ENCODE results near the gene NAALADL2.

NAALADL2 gene

DNA sequence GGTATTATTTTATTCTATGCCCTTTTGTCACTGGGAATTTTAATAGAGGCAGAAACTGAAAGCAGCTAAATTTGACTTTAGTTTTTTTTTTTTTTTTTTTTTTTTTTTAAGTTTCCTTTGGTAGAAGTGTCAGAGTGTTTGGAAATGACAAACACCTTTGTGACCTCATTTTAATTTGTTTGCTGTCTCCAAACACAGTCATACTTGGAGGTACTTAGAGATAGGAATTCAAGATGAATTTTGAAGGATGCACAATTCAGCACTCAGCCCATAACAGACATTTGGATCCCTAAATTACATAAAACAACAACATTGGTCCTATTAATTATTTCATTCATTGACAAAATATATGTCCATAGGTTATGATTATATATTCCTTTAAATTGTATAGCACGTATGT lies 43.4 kb upstream of the NAALADL2 start:
- TF ChIP-seq, protein P1, sequence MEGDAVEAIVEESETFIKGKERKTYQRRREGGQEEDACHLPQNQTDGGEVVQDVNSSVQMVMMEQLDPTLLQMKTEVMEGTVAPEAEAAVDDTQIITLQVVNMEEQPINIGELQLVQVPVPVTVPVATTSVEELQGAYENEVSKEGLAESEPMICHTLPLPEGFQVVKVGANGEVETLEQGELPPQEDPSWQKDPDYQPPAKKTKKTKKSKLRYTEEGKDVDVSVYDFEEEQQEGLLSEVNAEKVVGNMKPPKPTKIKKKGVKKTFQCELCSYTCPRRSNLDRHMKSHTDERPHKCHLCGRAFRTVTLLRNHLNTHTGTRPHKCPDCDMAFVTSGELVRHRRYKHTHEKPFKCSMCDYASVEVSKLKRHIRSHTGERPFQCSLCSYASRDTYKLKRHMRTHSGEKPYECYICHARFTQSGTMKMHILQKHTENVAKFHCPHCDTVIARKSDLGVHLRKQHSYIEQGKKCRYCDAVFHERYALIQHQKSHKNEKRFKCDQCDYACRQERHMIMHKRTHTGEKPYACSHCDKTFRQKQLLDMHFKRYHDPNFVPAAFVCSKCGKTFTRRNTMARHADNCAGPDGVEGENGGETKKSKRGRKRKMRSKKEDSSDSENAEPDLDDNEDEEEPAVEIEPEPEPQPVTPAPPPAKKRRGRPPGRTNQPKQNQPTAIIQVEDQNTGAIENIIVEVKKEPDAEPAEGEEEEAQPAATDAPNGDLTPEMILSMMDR (IDR thresholded peaks at IDR 0.05; ENCODE audit: borderline replicate concordance, extremely low read depth, low read length, poor library complexity, severe bottlenecking): no peak
- TF ChIP-seq EZH2 (IDR thresholded peaks at IDR 0.05; ENCODE audit: borderline replicate concordance, low read depth, low read length, severe bottlenecking): no peak
- no peak overlapping the region for H3K4me2 ChIP-seq (ENCODE audit: insufficient read depth, low read length)
- no peaks in the 10 kb centered on the region for H4K20me1 ChIP-seq (ENCODE audit: insufficient read depth, low read length)
- H2AFZ ChIP-seq (ENCODE audit: low read depth, low read length): no peak overlapping the region
- no peaks in the 10 kb centered on the region for H3K79me2 ChIP-seq (ENCODE audit: insufficient read depth, low read length)
- DNase-seq: no peak
- H3K27me3 ChIP-seq (ENCODE audit: insufficient read depth, low read length, poor library complexity): no peaks in the 10 kb centered on the region
- no peak overlapping the region for H3K27ac ChIP-seq (ENCODE audit: low read length)
- H3K4me3 ChIP-seq (ENCODE audit: low read depth in 1 of 2, low read length in 2 of 2): no peak overlapping the region
- H3K9me3 ChIP-seq (ENCODE audit: insufficient read depth, low read length, severe bottlenecking): no peaks in the 10 kb centered on the region
- H3K36me3 ChIP-seq (ENCODE audit: insufficient read depth, low read length): no peaks in the 10 kb centered on the region
- no peaks in the 10 kb centered on the region for H3K4me1 ChIP-seq (ENCODE audit: insufficient read depth, low read length)
- no peak for ATAC-seq (ENCODE audit: insufficient read depth, low read depth)
- no peak overlapping the region for H3K9ac ChIP-seq (ENCODE audit: low read depth, low read length)

DNA sequence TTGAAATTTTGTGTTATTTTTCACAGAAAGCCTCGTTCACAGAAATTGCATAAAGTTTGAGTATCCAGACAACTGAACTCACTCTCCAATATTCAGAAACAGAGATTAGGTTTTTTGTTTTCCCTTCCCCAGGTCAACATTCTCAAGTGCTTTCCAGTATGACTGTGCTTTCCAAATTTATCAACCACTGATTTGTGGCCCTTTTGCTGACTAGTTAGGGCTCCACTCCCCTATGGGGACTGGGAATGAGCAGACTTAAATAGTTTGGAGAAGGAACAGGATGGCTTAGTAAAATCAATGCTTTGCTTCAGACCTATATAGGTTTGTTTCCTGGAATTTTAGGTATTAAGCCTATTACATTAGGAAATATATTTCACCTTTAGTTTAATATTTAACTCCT lies 38.2 kb upstream of the NAALADL2 start:
- Histone ChIP-seq H3K27me3 (ENCODE audit: insufficient read depth, low read length, poor library complexity) (no peaks in the 10 kb centered on the region), H3K4me3 (ENCODE audit: low read depth in 1 of 2, low read length in 2 of 2) (no peak overlapping the region), H3K36me3 (ENCODE audit: insufficient read depth, low read length) (no peaks in the 10 kb centered on the region), H3K4me1 (ENCODE audit: insufficient read depth, low read length) (no peaks in the 10 kb centered on the region), H3K79me2 (ENCODE audit: insufficient read depth, low read length) (no peaks in the 10 kb centered on the region), H4K20me1 (ENCODE audit: insufficient read depth, low read length) (no peaks in the 10 kb centered on the region), H2AFZ (ENCODE audit: low read depth, low read length) (no peak overlapping the region), H3K4me2 (ENCODE audit: insufficient read depth, low read length) (no peak overlapping the region), H3K9ac (ENCODE audit: low read depth, low read length) (no peak overlapping the region), H3K27ac (ENCODE audit: low read length) (no peak overlapping the region), H3K9me3 (ENCODE audit: insufficient read depth, low read length, severe bottlenecking) (no peaks in the 10 kb centered on the region)
- DNase-seq (no peak), ATAC-seq (ENCODE audit: insufficient read depth, low read depth) (no peak)
- TF ChIP-seq, protein P1 (IDR thresholded peaks at IDR 0.05; ENCODE audit: borderline replicate concordance, extremely low read depth, low read length, poor library complexity, severe bottlenecking): no peak
- TF ChIP-seq EZH2 (IDR thresholded peaks at IDR 0.05; ENCODE audit: borderline replicate concordance, low read depth, low read length, severe bottlenecking): no peak

DNA sequence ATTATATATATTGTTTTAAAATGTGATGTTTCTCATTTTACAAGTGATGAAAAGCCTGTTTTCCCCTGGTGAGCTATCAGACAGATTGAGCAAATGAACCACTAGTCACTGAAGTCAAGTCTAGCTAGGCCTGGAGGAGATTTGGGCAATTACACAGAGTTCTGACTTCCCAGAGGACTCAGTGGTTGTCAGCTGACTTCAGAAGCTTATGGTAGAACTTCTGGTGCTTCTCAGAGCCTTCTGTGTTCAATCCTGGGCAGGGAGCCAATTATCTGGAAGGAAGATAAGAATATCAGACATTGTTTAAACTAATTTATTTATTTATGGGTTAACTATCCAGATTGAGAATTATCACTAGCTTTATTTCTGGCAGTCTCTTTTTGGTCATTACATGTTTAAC lies 37.7 kb upstream of the NAALADL2 start:
- no peaks in the 10 kb centered on the region for H3K79me2 ChIP-seq (ENCODE audit: insufficient read depth, low read length)
- DNase-seq (no peak), ATAC-seq (ENCODE audit: insufficient read depth, low read depth) (no peak)
- no peaks in the 10 kb centered on the region for H3K9me3 ChIP-seq (ENCODE audit: insufficient read depth, low read length, severe bottlenecking)
- TF ChIP-seq EZH2 (IDR thresholded peaks at IDR 0.05; ENCODE audit: borderline replicate concordance, low read depth, low read length, severe bottlenecking): no peak
- TF ChIP-seq, protein P1 (IDR thresholded peaks at IDR 0.05; ENCODE audit: borderline replicate concordance, extremely low read depth, low read length, poor library complexity, severe bottlenecking): no peak
- no peak overlapping the region for H3K4me3 ChIP-seq (ENCODE audit: low read depth in 1 of 2, low read length in 2 of 2)
- H3K27ac ChIP-seq (ENCODE audit: low read length): no peak overlapping the region
- H3K4me2 ChIP-seq (ENCODE audit: insufficient read depth, low read length): no peak overlapping the region
- H3K36me3 ChIP-seq (ENCODE audit: insufficient read depth, low read length): no peaks in the 10 kb centered on the region
- H3K4me1 ChIP-seq (ENCODE audit: insufficient read depth, low read length): no peaks in the 10 kb centered on the region
- no peak overlapping the region for H3K9ac ChIP-seq (ENCODE audit: low read depth, low read length)
- no peak overlapping the region for H2AFZ ChIP-seq (ENCODE audit: low read depth, low read length)
- no peaks in the 10 kb centered on the region for H4K20me1 ChIP-seq (ENCODE audit: insufficient read depth, low read length)
- H3K27me3 ChIP-seq (ENCODE audit: insufficient read depth, low read length, poor library complexity): no peaks in the 10 kb centered on the region

DNA sequence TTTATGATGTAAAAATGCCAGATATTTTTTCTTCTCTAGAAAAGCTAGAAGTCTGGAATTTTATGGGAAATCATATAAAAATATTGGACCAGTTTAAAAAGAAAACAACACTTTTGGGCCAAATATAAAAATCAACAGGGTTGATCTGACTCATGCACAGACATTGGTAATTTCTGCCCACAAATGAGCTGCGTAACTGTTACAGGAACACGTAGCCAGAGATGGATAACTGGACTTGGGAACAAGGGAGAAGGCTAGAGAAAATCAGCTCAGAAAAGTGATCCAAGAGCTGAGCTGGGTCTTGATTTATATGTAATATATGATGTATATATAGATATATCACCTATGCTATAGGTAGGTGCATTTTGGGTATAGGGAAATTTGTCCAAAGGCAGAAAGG lies 36.8 kb upstream of the NAALADL2 start:
- Histone ChIP-seq H3K4me2 (ENCODE audit: insufficient read depth, low read length) (no peak overlapping the region), H3K36me3 (ENCODE audit: insufficient read depth, low read length) (no peaks in the 10 kb centered on the region), H3K27ac (ENCODE audit: low read length) (no peak overlapping the region), H3K4me1 (ENCODE audit: insufficient read depth, low read length) (no peaks in the 10 kb centered on the region), H3K4me3 (ENCODE audit: low read depth in 1 of 2, low read length in 2 of 2) (no peak overlapping the region), H3K9ac (ENCODE audit: low read depth, low read length) (no peak overlapping the region), H3K79me2 (ENCODE audit: insufficient read depth, low read length) (no peaks in the 10 kb centered on the region), H2AFZ (ENCODE audit: low read depth, low read length) (no peak overlapping the region), H4K20me1 (ENCODE audit: insufficient read depth, low read length) (no peaks in the 10 kb centered on the region), H3K9me3 (ENCODE audit: insufficient read depth, low read length, severe bottlenecking) (no peaks in the 10 kb centered on the region), H3K27me3 (ENCODE audit: insufficient read depth, low read length, poor library complexity) (no peaks in the 10 kb centered on the region)
- DNase-seq (no peak), ATAC-seq (ENCODE audit: insufficient read depth, low read depth) (no peak)
- TF ChIP-seq EZH2 (IDR thresholded peaks at IDR 0.05; ENCODE audit: borderline replicate concordance, low read depth, low read length, severe bottlenecking): no peak
- TF ChIP-seq, protein P1 (IDR thresholded peaks at IDR 0.05; ENCODE audit: borderline replicate concordance, extremely low read depth, low read length, poor library complexity, severe bottlenecking): no peak

Data from DND-41 (cell line).